ENCODE results near the gene CDH4.

The CDH4 gene

DNA sequence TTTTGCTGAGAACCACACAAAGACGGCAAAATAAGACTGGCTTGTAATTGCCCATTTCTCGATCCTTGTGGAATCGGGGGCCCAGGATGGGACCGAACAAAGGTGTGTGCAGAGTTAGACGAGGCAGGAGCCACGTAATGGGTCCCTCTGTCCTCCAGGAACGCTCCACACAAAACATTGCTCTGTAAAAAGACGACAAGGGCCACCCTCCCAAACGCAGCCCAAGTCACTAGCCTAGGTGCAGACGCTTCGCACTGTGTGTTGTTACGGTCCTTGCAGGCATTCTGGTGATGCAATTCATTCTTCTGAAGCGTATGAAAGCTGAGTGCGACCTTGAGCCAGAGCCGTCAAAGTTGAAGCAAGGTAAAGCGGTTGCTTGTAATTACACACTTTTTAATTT lies 450.2 kb downstream of the CDH4 start:
- H3K27ac Mint-ChIP-seq (ENCODE audit: low read depth), result no peak overlapping the region
- DNase-seq (ENCODE audit: low spot score in 2 of 2) (no peak), ATAC-seq (replicated peaks; ENCODE audit: extremely low read depth, poor library complexity, severe bottlenecking) (no peak)
- no peaks in the 10 kb centered on the region for H3K9me3 Mint-ChIP-seq
- H3K4me3 Mint-ChIP-seq, result no peak overlapping the region
- no peaks in the 10 kb centered on the region for H3K4me1 Mint-ChIP-seq
- H3K36me3 Mint-ChIP-seq (ENCODE audit: insufficient read depth), result no peaks in the 10 kb centered on the region
- H3K27me3 Mint-ChIP-seq, result peaks cover 1% of the 10 kb centered on the region

- no peak overlapping the region for H3K27ac Mint-ChIP-seq (ENCODE audit: low read depth)
- no peaks in the 10 kb centered on the region for H3K27me3 Mint-ChIP-seq
- H3K36me3 Mint-ChIP-seq (ENCODE audit: insufficient read depth), result no peaks in the 10 kb centered on the region
- no peak overlapping the region for H3K4me3 Mint-ChIP-seq
- DNase-seq (ENCODE audit: low spot score in 2 of 2) (no peak), ATAC-seq (replicated peaks; ENCODE audit: extremely low read depth, poor library complexity, severe bottlenecking) (no peak)
- H3K9me3 Mint-ChIP-seq, result no peaks in the 10 kb centered on the region
- H3K4me1 Mint-ChIP-seq, result no peaks in the 10 kb centered on the region
Observed at GRCh38 chr20:61704661-61705060, 452.6 kb downstream of the CDH4 start.

GRCh38 chr20:61705386-61706258 lies 453.6 kb downstream of the CDH4 start:
- no peak overlapping the region for H3K4me3 Mint-ChIP-seq
- DNase-seq (ENCODE audit: low spot score in 2 of 2) (no peak), ATAC-seq (replicated peaks; ENCODE audit: extremely low read depth, poor library complexity, severe bottlenecking) (no peak)
- H3K36me3 Mint-ChIP-seq (ENCODE audit: insufficient read depth), result no peaks in the 10 kb centered on the region
- no peaks in the 10 kb centered on the region for H3K9me3 Mint-ChIP-seq
- H3K27me3 Mint-ChIP-seq, result no peaks in the 10 kb centered on the region
- H3K4me1 Mint-ChIP-seq, result no peaks in the 10 kb centered on the region
- no peak overlapping the region for H3K27ac Mint-ChIP-seq (ENCODE audit: low read depth)

DNA sequence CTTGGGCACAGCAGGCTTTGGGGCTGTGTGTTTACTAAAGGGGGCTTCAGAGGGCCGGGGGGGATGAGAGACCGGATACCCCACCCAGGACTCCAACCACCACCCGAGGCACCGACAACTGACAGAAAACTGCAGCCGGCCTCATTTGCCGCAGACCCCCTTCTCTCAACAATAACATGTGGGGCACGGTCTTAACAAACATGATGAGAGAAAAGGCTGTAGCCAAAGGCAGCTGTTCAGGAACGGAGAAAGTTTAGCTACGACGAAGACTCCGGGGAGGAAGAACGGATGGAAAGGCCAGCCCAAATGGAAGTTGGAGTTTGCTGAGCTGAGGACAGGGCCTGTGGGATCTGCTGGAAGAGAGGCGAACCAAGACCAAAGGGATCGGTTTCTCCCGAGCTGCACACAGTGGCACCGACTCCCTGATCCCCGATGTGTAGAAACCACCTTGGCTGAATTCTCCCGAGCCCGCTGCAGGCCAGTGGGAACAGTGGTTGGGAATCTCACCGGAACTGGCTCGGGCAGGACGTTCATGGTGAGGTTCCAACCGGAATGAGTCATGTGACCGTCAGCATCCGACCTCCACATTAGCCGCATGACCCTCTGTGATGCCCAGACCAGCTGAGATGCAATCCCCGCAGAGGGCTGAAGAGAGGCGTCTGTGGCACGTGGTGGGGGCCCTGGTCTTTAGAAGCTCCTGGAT lies 454.3 kb downstream of the CDH4 start:
- Mint-ChIP-seq H3K27me3 (no peaks in the 10 kb centered on the region), H3K4me3 (no peak overlapping the region), H3K36me3 (ENCODE audit: insufficient read depth) (no peaks in the 10 kb centered on the region), H3K9me3 (no peaks in the 10 kb centered on the region), H3K4me1 (no peaks in the 10 kb centered on the region), H3K27ac (ENCODE audit: low read depth) (no peak overlapping the region)
- DNase-seq (ENCODE audit: low spot score in 2 of 2), result no peak
- no peak for ATAC-seq (replicated peaks; ENCODE audit: extremely low read depth, poor library complexity, severe bottlenecking)

- H3K9me3 Mint-ChIP-seq, result no peaks in the 10 kb centered on the region
- H3K27me3 Mint-ChIP-seq, result no peaks in the 10 kb centered on the region
- DNase-seq (ENCODE audit: low spot score in 2 of 2) (no peak), ATAC-seq (replicated peaks; ENCODE audit: extremely low read depth, poor library complexity, severe bottlenecking) (no peak)
- H3K4me1 Mint-ChIP-seq, result no peaks in the 10 kb centered on the region
- no peak overlapping the region for H3K4me3 Mint-ChIP-seq
- H3K36me3 Mint-ChIP-seq (ENCODE audit: insufficient read depth), result no peaks in the 10 kb centered on the region
- no peak overlapping the region for H3K27ac Mint-ChIP-seq (ENCODE audit: low read depth)
Observed at GRCh38 chr20:61708891-61709290, 456.8 kb downstream of the CDH4 start.

DNA sequence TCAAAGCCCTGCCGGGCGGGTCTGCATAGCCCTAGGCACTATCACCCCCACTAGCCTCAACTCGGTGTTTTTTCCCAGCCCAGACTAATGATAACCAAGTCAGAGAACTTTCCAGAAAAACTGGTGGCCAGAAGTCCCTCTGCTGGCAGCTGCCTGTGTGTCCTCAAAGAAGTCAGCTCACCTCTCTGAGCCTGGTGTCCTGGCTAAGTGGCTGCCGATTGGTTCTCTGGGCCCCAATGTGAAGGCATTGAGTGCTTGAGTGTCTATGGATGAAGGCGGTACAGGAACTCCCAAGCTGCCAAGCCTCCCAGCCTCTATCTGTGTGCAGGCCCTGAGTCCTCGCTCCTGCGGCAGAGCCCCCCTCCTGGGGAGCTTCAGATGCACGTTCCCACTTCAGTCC lies 458.0 kb downstream of the CDH4 start:
- H3K27me3 Mint-ChIP-seq, result no peaks in the 10 kb centered on the region

DNA sequence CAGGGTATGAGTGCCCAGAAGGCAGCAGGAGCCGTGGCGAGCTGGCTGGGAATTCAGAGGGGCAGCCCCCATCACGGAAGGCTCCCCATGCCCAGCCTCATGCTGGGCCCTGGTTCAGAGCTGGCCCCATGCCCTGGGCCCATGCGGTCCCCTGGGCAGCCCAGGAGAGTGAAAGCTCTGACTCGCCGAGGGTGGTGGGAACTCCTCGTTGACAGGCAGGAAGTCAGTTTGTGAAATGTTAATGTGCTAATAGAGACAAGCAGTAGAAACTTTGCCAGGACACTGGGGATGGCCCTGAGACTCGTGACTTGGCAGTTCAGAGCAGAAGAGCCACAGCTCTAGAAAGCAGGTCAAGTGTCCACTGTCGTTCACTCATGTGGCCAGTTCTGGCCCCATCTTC lies 460.6 kb downstream of the CDH4 start:
- H3K9me3 Mint-ChIP-seq, result no peaks in the 10 kb centered on the region
- no peaks in the 10 kb centered on the region for H3K36me3 Mint-ChIP-seq (ENCODE audit: insufficient read depth)
- no peak overlapping the region for H3K27ac Mint-ChIP-seq (ENCODE audit: low read depth)
- no peak for ATAC-seq (replicated peaks; ENCODE audit: extremely low read depth, poor library complexity, severe bottlenecking)
- H3K4me1 Mint-ChIP-seq, result no peaks in the 10 kb centered on the region
- H3K27me3 Mint-ChIP-seq, result no peaks in the 10 kb centered on the region
- no peak for DNase-seq (ENCODE audit: low spot score in 2 of 2)
- H3K4me3 Mint-ChIP-seq, result no peak overlapping the region

More for the DNA sequence above, 458.0 kb downstream of the CDH4 start:
- no peak for ATAC-seq (replicated peaks; ENCODE audit: extremely low read depth, poor library complexity, severe bottlenecking)
- Mint-ChIP-seq H3K9me3 (no peaks in the 10 kb centered on the region), H3K4me1 (no peaks in the 10 kb centered on the region), H3K4me3 (no peak overlapping the region), H3K36me3 (ENCODE audit: insufficient read depth) (no peaks in the 10 kb centered on the region), H3K27ac (ENCODE audit: low read depth) (no peak overlapping the region)
- DNase-seq (ENCODE audit: low spot score in 2 of 2), result no peak

DNA sequence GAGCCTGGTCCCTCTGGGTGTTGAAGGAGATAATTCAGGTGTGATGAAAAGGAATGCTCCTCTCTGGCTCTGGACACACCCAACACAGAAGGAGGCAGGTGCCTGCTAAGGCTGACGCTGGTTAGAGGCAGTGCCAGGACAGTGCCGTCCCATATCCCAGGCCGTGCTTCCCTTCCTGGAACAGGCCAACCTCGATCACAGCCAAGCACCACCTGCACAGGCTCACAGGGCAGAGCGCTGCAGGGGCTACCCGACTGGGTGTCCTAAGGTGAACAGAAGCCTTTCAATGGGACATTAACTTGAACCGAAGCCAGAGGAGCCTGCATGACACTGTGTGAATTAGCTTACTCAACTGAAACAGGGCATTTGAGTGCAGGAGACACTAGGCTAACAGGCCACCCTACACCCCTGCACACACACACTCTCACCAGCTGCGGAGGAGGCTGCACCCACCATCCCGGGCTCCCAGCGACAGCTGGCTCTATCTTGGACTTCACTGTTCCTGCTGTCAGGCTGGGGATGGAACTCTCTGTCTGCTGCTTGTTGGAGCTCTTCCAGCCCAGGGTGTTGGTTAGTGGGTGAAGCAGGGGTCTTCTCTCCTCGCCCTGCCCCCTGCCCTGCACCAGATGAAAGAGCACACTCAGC lies 466.4 kb downstream of the CDH4 start:
- no peaks in the 10 kb centered on the region for H3K9me3 Mint-ChIP-seq
- peaks cover 19% of the 10 kb centered on the region for H3K4me1 Mint-ChIP-seq
- DNase-seq (ENCODE audit: low spot score in 2 of 2) (no peak), ATAC-seq (replicated peaks; ENCODE audit: extremely low read depth, poor library complexity, severe bottlenecking) (no peak)
- H3K36me3 Mint-ChIP-seq (ENCODE audit: insufficient read depth), result peaks cover 5% of the 10 kb centered on the region
- no peaks in the 10 kb centered on the region for H3K27me3 Mint-ChIP-seq
- H3K4me3 Mint-ChIP-seq, result peak overlapping the region; percentile 87
- H3K27ac Mint-ChIP-seq (ENCODE audit: low read depth), result peak overlapping the region; percentile 96

GRCh38 chr20:61719691-61720347 lies 467.8 kb downstream of the CDH4 start:
- H3K9me3 Mint-ChIP-seq, result no peaks in the 10 kb centered on the region
- peak; percentile 85 for ATAC-seq (replicated peaks; ENCODE audit: extremely low read depth, poor library complexity, severe bottlenecking)
- H3K27me3 Mint-ChIP-seq, result no peaks in the 10 kb centered on the region
- peak overlapping the region; percentile 87 for H3K4me3 Mint-ChIP-seq
- peaks cover 19% of the 10 kb centered on the region for H3K4me1 Mint-ChIP-seq
- DNase-seq (ENCODE audit: low spot score in 2 of 2), result peak; percentile 19 to 78
- peak overlapping the region; percentile 96 for H3K27ac Mint-ChIP-seq (ENCODE audit: low read depth)
- peaks cover 5% of the 10 kb centered on the region for H3K36me3 Mint-ChIP-seq (ENCODE audit: insufficient read depth)

DNA sequence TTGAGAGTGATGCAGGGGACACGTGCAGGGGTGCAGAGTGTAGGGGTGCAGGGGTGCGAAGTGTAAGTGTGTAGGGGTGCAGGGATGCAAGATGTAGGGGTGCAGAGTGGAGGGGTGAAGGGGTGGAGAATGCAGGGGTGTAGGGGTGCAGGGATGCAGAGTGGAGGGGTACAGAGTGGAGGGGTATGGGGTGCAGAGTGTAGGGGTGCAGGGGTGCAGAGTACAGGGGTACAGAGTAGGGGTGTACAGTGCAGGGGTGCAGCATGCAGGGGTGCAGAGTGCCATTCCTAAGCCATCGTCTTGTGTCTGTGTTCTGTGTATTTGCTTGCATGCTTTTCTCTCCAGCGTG lies 468.3 kb downstream of the CDH4 start:
- H3K27ac Mint-ChIP-seq (ENCODE audit: low read depth), result peak overlapping the region; percentile 96
- H3K36me3 Mint-ChIP-seq (ENCODE audit: insufficient read depth), result peaks cover 5% of the 10 kb centered on the region
- no peaks in the 10 kb centered on the region for H3K27me3 Mint-ChIP-seq
- peak overlapping the region; percentile 87 for H3K4me3 Mint-ChIP-seq
- DNase-seq (ENCODE audit: low spot score in 2 of 2) (no peak), ATAC-seq (replicated peaks; ENCODE audit: extremely low read depth, poor library complexity, severe bottlenecking) (no peak)
- H3K9me3 Mint-ChIP-seq, result no peaks in the 10 kb centered on the region
- peaks cover 19% of the 10 kb centered on the region for H3K4me1 Mint-ChIP-seq

DNA sequence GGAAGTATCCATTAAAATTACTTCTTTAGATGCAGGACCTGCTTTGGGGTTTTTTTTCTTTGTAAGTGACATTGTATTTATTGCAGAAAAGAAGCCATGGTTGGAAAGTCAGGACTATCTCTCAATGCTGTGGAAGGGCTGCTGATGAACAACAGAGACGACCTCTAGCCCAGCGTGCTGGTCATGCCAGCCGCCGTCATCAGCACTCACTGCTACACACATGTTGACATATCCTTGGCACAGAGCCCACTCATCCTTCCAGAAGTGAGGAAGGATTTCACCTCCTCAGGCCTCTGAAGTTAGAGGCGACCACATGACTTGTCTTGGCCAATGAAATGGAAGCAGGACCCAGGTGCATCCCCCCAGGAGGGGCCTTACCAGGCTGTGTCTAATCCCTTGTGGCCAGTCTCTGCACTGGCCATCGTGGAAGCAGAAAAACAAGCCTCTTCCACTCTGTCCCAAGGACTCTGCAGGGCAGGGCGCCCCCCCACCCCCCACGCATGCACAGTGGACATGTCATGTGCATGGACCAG lies 470.2 kb downstream of the CDH4 start:
- Mint-ChIP-seq H3K4me3 (no peak overlapping the region), H3K36me3 (ENCODE audit: insufficient read depth) (peaks cover 5% of the 10 kb centered on the region), H3K27ac (ENCODE audit: low read depth) (no peak overlapping the region), H3K9me3 (no peaks in the 10 kb centered on the region), H3K27me3 (no peaks in the 10 kb centered on the region), H3K4me1 (peaks cover 19% of the 10 kb centered on the region)
- no peak for DNase-seq (ENCODE audit: low spot score in 2 of 2)
- no peak for ATAC-seq (replicated peaks; ENCODE audit: extremely low read depth, poor library complexity, severe bottlenecking)

- H3K36me3 Mint-ChIP-seq (ENCODE audit: insufficient read depth), result peaks cover 5% of the 10 kb centered on the region
- no peaks in the 10 kb centered on the region for H3K9me3 Mint-ChIP-seq
- peaks cover 17% of the 10 kb centered on the region for H3K4me1 Mint-ChIP-seq
- DNase-seq (ENCODE audit: low spot score in 2 of 2) (no peak), ATAC-seq (replicated peaks; ENCODE audit: extremely low read depth, poor library complexity, severe bottlenecking) (no peak)
- H3K27me3 Mint-ChIP-seq, result no peaks in the 10 kb centered on the region
- no peak overlapping the region for H3K4me3 Mint-ChIP-seq
- no peak overlapping the region for H3K27ac Mint-ChIP-seq (ENCODE audit: low read depth)
Observed at GRCh38 chr20:61723529-61724257, 471.6 kb downstream of the CDH4 start.

Measured in central memory CD8-positive, alpha-beta T cell (primary cell).